SK-N-SH (cell line): ENCODE results near the gene CD59. TPM values are rescaled to one million over a fixed set of nuclear protein-coding genes. Genes with fewer than 3 reads are reported as not detected.

Experiments
- CTCF ChIA-PET: fragments of 300-600, 350-600 bp; formaldehyde crosslinking; extraction: SDS; loops from one replicate; lab custom pipeline; 2021; lab: Yijun Ruan, JAX
- POLR2A ChIA-PET: fragments of 350-600 bp; sonication (Branson Sonifier 250); formaldehyde crosslinking; extraction: SDS; loops from one replicate; lab custom pipeline; 2020; ENCODE audit warnings: antibody characterized with exemption, inconsistent platforms; lab: Yijun Ruan, JAX
- DNase-seq: peaks from one replicate; pipeline ENCODE4 v3.0.0; 2012
- H2AFZ ChIP-seq: fragments of 200-600 bp; sonication (generic); 2 replicates; pipeline ENCODE4 v1.8.1; 2016; ENCODE audit warnings: antibody characterized with exemption, mild to moderate bottlenecking, low read depth
- H3F3A ChIP-seq: fragments of 200-600 bp; sonication (generic); replicated peaks from 2 replicates; pipeline ENCODE3; 2016; ENCODE audit warnings: antibody characterized with exemption, mild to moderate bottlenecking; ENCODE audit not compliant: insufficient read depth
- H3K27ac ChIP-seq, 2 experiments: fragments of 200-500 bp in 1 of 2; fragments of 200-600 bp in 1 of 2; sonication (Bioruptor generic) in 1 of 2; sonication (generic), shearing (Covaris generic) in 1 of 2; 2 replicates each; pipeline versions ENCODE4 v1.5.1 to v1.6.1; 2014 to 2016; ENCODE audit warnings: low read depth in 2 of 2, inconsistent platforms in 1 of 2, low read length in 1 of 2, mild to moderate bottlenecking in 1 of 2, mixed read lengths in 1 of 2
- H3K27me3 ChIP-seq: fragments of 200-600 bp; sonication (generic), shearing (Covaris generic); 2 replicates; pipeline ENCODE4 v1.6.1; 2016; ENCODE audit warnings: mixed run types; ENCODE audit not compliant: insufficient read depth
- H3K36me3 ChIP-seq, 2 experiments: fragments of 200-500 bp in 1 of 2; fragments of 200-600 bp in 1 of 2; sonication (Bioruptor generic) in 1 of 2; sonication (generic) in 1 of 2; replicated peaks in 1 of 2; 2 replicates each; pipeline versions ENCODE3 to v1.5.1; 2014 to 2016; ENCODE audit warnings: low read length in 1 of 2, mild to moderate bottlenecking in 1 of 2; ENCODE audit not compliant: insufficient read depth in 2 of 2, control insufficient read depth in 1 of 2
- H3K4me1 ChIP-seq, 2 experiments: fragments of 200-500 bp in 1 of 2; fragments of 200-600 bp in 1 of 2; sonication (Bioruptor generic) in 1 of 2; sonication (generic), shearing (Covaris generic) in 1 of 2; 2 replicates each; pipeline versions ENCODE4 v1.5.1 to v1.6.1; 2014 to 2016; ENCODE audit warnings: low read depth in 1 of 2, low read length in 1 of 2, mixed run types in 1 of 2; ENCODE audit not compliant: insufficient read depth in 2 of 2, control insufficient read depth in 1 of 2
- H3K4me2 ChIP-seq: fragments of 200-600 bp; sonication (generic), shearing (Covaris generic); 2 replicates; pipeline ENCODE4 v1.6.1; 2017; ENCODE audit warnings: mixed run types
- H3K4me3 ChIP-seq, 2 experiments: fragments of 200-500 bp in 1 of 2; fragments of 200-600 bp in 1 of 2; sonication (Bioruptor generic) in 1 of 2; sonication (generic), shearing (Covaris generic) in 1 of 2; 2 replicates each; pipeline versions ENCODE4 v1.5.1 to v1.8.1; 2014 to 2016; ENCODE audit warnings: low read depth in 2 of 2, inconsistent platforms in 1 of 2, low read length in 1 of 2, mild to moderate bottlenecking in 1 of 2, mixed read lengths in 1 of 2, moderate library complexity in 1 of 2
- H3K79me2 ChIP-seq: fragments of 200-600 bp; sonication (generic); 2 replicates; pipeline ENCODE4 v1.8.1; 2017; ENCODE audit warnings: mild to moderate bottlenecking; ENCODE audit not compliant: insufficient read depth
- H3K9ac ChIP-seq: fragments of 200-600 bp; sonication (generic); 2 replicates; pipeline ENCODE4 v1.6.1; 2017; ENCODE audit warnings: mixed run types
- H3K9me2 ChIP-seq: fragments of 200-600 bp; sonication (generic); 2 replicates; pipeline ENCODE4 v1.6.1; 2017; ENCODE audit warnings: mixed run types
- H3K9me3 ChIP-seq: fragments of 200-600 bp; sonication (generic); 2 replicates; pipeline ENCODE4 v1.6.1; 2017; ENCODE audit warnings: mixed run types, mild to moderate bottlenecking, moderate library complexity
- H4K20me1 ChIP-seq: fragments of 200-600 bp; sonication (generic); 2 replicates; pipeline ENCODE4 v1.6.1; 2017; ENCODE audit warnings: mild to moderate bottlenecking, mixed run types; ENCODE audit not compliant: insufficient read depth
- CHD2 ChIP-seq: fragments of 150-350 bp; IDR thresholded peaks from 2 replicates; pipeline ENCODE4 v1.6.1; 2018; ENCODE audit warnings: low read length; ENCODE audit not compliant: partially characterized antibody
- ELF1 ChIP-seq: IDR thresholded peaks from 2 replicates; pipeline ENCODE4 v1.4.0; 2012
- FOSL2 ChIP-seq: IDR thresholded peaks from 2 replicates; pipeline ENCODE4 v1.4.0; 2012; ENCODE audit warnings: low read depth, mild to moderate bottlenecking, moderate library complexity, borderline replicate concordance
- FOXJ3 ChIP-seq: sonication (generic); formaldehyde crosslinking; IDR thresholded peaks from 2 replicates; pipeline ENCODE4 v1.5.1; 2020; ENCODE audit warnings: mild to moderate bottlenecking, missing genetic modification reagents
- FOXM1 ChIP-seq: IDR thresholded peaks from 2 replicates; pipeline ENCODE4 v1.4.0; 2012; ENCODE audit warnings: low read depth, mild to moderate bottlenecking
- IRF3 ChIP-seq: fragments of 150-350 bp; IDR thresholded peaks from 2 replicates; pipeline ENCODE4 v1.6.1; 2016; ENCODE audit warnings: mild to moderate bottlenecking, low read depth, low read length
- JUND ChIP-seq: IDR thresholded peaks from 2 replicates; pipeline ENCODE4 v1.4.0; 2012
- MAX ChIP-seq: IDR thresholded peaks from 2 replicates; pipeline ENCODE4 v1.4.0; 2012; ENCODE audit warnings: low read depth
- MXI1 ChIP-seq: IDR thresholded peaks from 2 replicates; pipeline ENCODE4 v1.6.1; 2012; ENCODE audit warnings: mild to moderate bottlenecking, low read depth, low read length, improper control_type of control experiment
- NFIC ChIP-seq: IDR thresholded peaks from 2 replicates; pipeline ENCODE4 v1.4.0; 2012; ENCODE audit warnings: borderline replicate concordance
- NRF1 ChIP-seq: IDR thresholded peaks from 2 replicates; pipeline ENCODE4 v1.6.1; 2012; ENCODE audit warnings: low read depth, mild to moderate bottlenecking, low read length
- POLR2AphosphoS5 ChIP-seq: IDR thresholded peaks from 2 replicates; pipeline ENCODE4 v1.6.1; 2012; ENCODE audit warnings: low read depth, low read length
- REST ChIP-seq: IDR thresholded peaks from 2 replicates; pipeline ENCODE4 v1.6.1; 2012; ENCODE audit warnings: mild to moderate bottlenecking, low read depth, low read length, moderate library complexity
- RFX5 ChIP-seq: IDR thresholded peaks from 2 replicates; pipeline ENCODE4 v1.6.1; 2012; ENCODE audit warnings: mild to moderate bottlenecking, improper control_type of control experiment, low read length
- RXRA ChIP-seq: IDR thresholded peaks from 2 replicates; pipeline ENCODE4 v1.4.0; 2012; ENCODE audit warnings: low read depth, mild to moderate bottlenecking, borderline replicate concordance
- TCF12 ChIP-seq: IDR thresholded peaks from 2 replicates; pipeline ENCODE4 v1.4.0; 2012
- USF1 ChIP-seq: IDR thresholded peaks from 2 replicates; pipeline ENCODE4 v1.4.0; 2012; ENCODE audit warnings: low read depth, borderline replicate concordance
- USF2 ChIP-seq: fragments of 150-350 bp; IDR thresholded peaks from 2 replicates; pipeline ENCODE4 v1.6.1; 2017; ENCODE audit warnings: antibody characterized with exemption, low read length, low read depth, borderline replicate concordance
- YY1 ChIP-seq: IDR thresholded peaks from 2 replicates; pipeline ENCODE4 v1.4.0; 2012; ENCODE audit warnings: low read depth, mild to moderate bottlenecking
- ZBTB33 ChIP-seq: IDR thresholded peaks from 2 replicates; pipeline ENCODE4 v1.4.0; 2012; ENCODE audit warnings: low read depth, borderline replicate concordance
- WGBS: methylation state at CpG from one replicate; pipeline ENCODE4 v1.1.6; 2017; ENCODE audit warnings: low lambda C conversion rate; 5-methylcytosine and 5-hydroxymethylcytosine counted together
- polyA plus RNA-seq, 3 experiments: library from polyadenylated mRNA; depleted of rRNA; stranded (reverse); fragments of >200 nt; gene quantifications; 2 replicates each; pipeline ENCODE4 v1.2.3, GENCODE V29; 2012

Gene CD59
- polyA plus RNA-seq, 1 of the 3 experiments (the other 2 are of a cell fraction), result 616 TPM

GRCh38 chr11:33665350-33666106 is 70.7 kb downstream of the CD59 start:
- H3K27ac ChIP-seq, result no peak overlapping the region
- H3K79me2 ChIP-seq, result no peaks in the 10 kb centered on the region
- no peak for TF ChIP-seq FOSL2
- no peak for TF ChIP-seq YY1
- no peak for TF ChIP-seq ZBTB33
- TF ChIP-seq POLR2AphosphoS5, result no peak
- no peak for TF ChIP-seq USF1
- no peak for TF ChIP-seq NRF1
- no peak for TF ChIP-seq FOXM1
- TF ChIP-seq MAX, result no peak
- no peak for TF ChIP-seq IRF3
- TF ChIP-seq FOXJ3 (CRISPR knock-in tag), result no peak
- H3K4me2 ChIP-seq, result no peak overlapping the region
- H3K9ac ChIP-seq, result no peak overlapping the region
- peaks cover 29% of the 10 kb centered on the region for H3F3A ChIP-seq
- H2AFZ ChIP-seq, result no peak overlapping the region
- peaks cover 0 to 24% of the 10 kb centered on the region in 2 experiments; a peak in 1 of 4 replicates for H3K4me1 ChIP-seq
- no peak for DNase-seq
- WGBS, result 77% methylated on average over 4 of the region's 6 CpGs
- no peaks in the 10 kb centered on the region for H4K20me1 ChIP-seq
- H3K9me3 ChIP-seq, result no peaks in the 10 kb centered on the region
- POLR2A ChIA-PET, result no interaction called here
- H3K9me2 ChIP-seq, result no peaks in the 10 kb centered on the region
- CTCF ChIA-PET, result interaction anchor here (2.4 kb wide), 1 partner anchor 23 kb away, joined by 6 read pairs; no protein-coding TSS in a partner anchor
- no peaks in the 10 kb centered on the region for H3K27me3 ChIP-seq
- H3K36me3 ChIP-seq, result peaks cover 33 to 57% of the 10 kb centered on the region in 2 experiments
- H3K4me3 ChIP-seq, result no peak overlapping the region

GRCh38 chr11:33664827-33665226 is 71.4 kb downstream of the CD59 start:
- WGBS, result 91% methylated on average over 4 of the region's 4 CpGs
- POLR2A ChIA-PET, result no interaction called here
- TF ChIP-seq USF2 (no peak), JUND (no peak), NRF1 (no peak), RXRA (no peak), REST (no peak), RFX5 (no peak), FOXM1 (no peak), MXI1 (no peak), ELF1 (no peak), CHD2 (no peak), NFIC (no peak), TCF12 (no peak)

More at GRCh38 chr11:33664827-33665226, 71.4 kb downstream of the CD59 start:
- Histone ChIP-seq H3K4me3 (no peak overlapping the region), H3K4me1 (peaks cover 0 to 21% of the 10 kb centered on the region in 2 experiments; a peak in 1 of 4 replicates), H3K9me3 (no peaks in the 10 kb centered on the region), H4K20me1 (no peaks in the 10 kb centered on the region), H3K79me2 (no peaks in the 10 kb centered on the region), H3K9me2 (no peaks in the 10 kb centered on the region), H3K36me3 (peaks cover 33 to 59% of the 10 kb centered on the region in 2 experiments), H2AFZ (no peak overlapping the region), H3K27ac (no peak overlapping the region), H3K27me3 (no peaks in the 10 kb centered on the region), H3F3A (peaks cover 22% of the 10 kb centered on the region), H3K9ac (no peak overlapping the region), H3K4me2 (no peak overlapping the region)
- no peak for DNase-seq
- CTCF ChIA-PET, result interaction anchor here (2.4 kb wide), 1 partner anchor 24 kb away, joined by 6 read pairs; no protein-coding TSS in a partner anchor
